CD14-positive monocyte (primary cell): ENCODE data around the gene RHOBTB3. TPM values are rescaled to one million over a fixed set of nuclear protein-coding genes. Genes with fewer than 3 reads are reported as not detected.
A peak's percentile ranks its signal among the peaks of the same experiment; 100 is the strongest.

Source experiments
- DNase-seq, 3 donors: peaks; one replicate each; pipeline ENCODE4 v3.0.0-alpha.2; 2011 to 2022
- H2AFZ ChIP-seq: 2 replicates; pipeline ENCODE4 v1.6.0; 2012; ENCODE audit warnings: mild to moderate bottlenecking, low read depth, low read length, inconsistent platforms; ENCODE audit not compliant: insufficient read depth, poor library complexity, severe bottlenecking
- H3K27ac ChIP-seq, 2 donors: 1 replicate in 1 of 2; 2 replicates in 1 of 2; pipeline ENCODE4 v1.5.1; 2012 to 2013; ENCODE audit warnings: low read length in 2 of 2, control low read depth in 1 of 2, inconsistent platforms in 1 of 2, low read depth in 1 of 2, mild to moderate bottlenecking in 1 of 2
- H3K27me3 ChIP-seq, 2 donors: one replicate each; pipeline versions ENCODE4 v1.6.0 to v1.6.1; 2011 to 2013; ENCODE audit warnings: low read length in 2 of 2; ENCODE audit not compliant: control insufficient read depth in 2 of 2, insufficient read depth in 2 of 2
- H3K36me3 ChIP-seq, 2 donors: replicated peaks in 1 of 2; 1 replicate in 1 of 2; 2 replicates in 1 of 2; pipeline versions ENCODE4 v1.5.1 to v1.6.1; 2012 to 2013; ENCODE audit warnings: low read length in 2 of 2, control low read depth in 1 of 2, inconsistent platforms in 1 of 2, mild to moderate bottlenecking in 1 of 2; ENCODE audit not compliant: insufficient read depth in 2 of 2, control insufficient read depth in 1 of 2
- H3K4me1 ChIP-seq, 2 donors: 1 replicate in 1 of 2; 2 replicates in 1 of 2; pipeline versions ENCODE4 v1.5.1 to v1.6.1; 2012 to 2013; ENCODE audit warnings: low read length in 2 of 2, control low read depth in 1 of 2, inconsistent platforms in 1 of 2, mild to moderate bottlenecking in 1 of 2, moderate library complexity in 1 of 2; ENCODE audit not compliant: insufficient read depth in 2 of 2, control insufficient read depth in 1 of 2
- H3K4me2 ChIP-seq: replicated peaks from 2 replicates; pipeline ENCODE3; 2012; ENCODE audit warnings: low read length, moderate library complexity, mild to moderate bottlenecking; ENCODE audit not compliant: poor library complexity, severe bottlenecking; ENCODE audit errors: extremely low read depth
- H3K4me3 ChIP-seq, 3 experiments: fragments of 200-600 bp in 1 of 3; sonication (generic) in 1 of 3; replicated peaks in 1 of 3; 1 replicate in 2 of 3; 2 replicates in 1 of 3; pipeline ENCODE4 v1.5.1; 2011 to 2013; ENCODE audit warnings: low read length in 3 of 3, mild to moderate bottlenecking in 3 of 3, control low read depth in 2 of 3, low read depth in 2 of 3, inconsistent platforms in 1 of 3, moderate library complexity in 1 of 3
- H3K79me2 ChIP-seq: 2 replicates; pipeline ENCODE4 v1.6.0; 2012; ENCODE audit warnings: mild to moderate bottlenecking, control low read depth, inconsistent platforms, low read length, moderate library complexity; ENCODE audit not compliant: insufficient read depth
- H3K9ac ChIP-seq: 2 replicates; pipeline ENCODE4 v1.6.0; 2017; ENCODE audit warnings: low read length, mild to moderate bottlenecking; ENCODE audit not compliant: insufficient read depth, poor library complexity, severe bottlenecking
- H3K9me3 ChIP-seq, 2 donors: replicated peaks in 1 of 2; 1 replicate in 1 of 2; 2 replicates in 1 of 2; pipeline versions ENCODE4 v1.5.1 to v1.6.1; 2012 to 2013; ENCODE audit warnings: low read length in 2 of 2, control low read depth in 1 of 2; ENCODE audit not compliant: control insufficient read depth in 1 of 2, insufficient read depth in 1 of 2
- H4K20me1 ChIP-seq: 2 replicates; pipeline ENCODE4 v1.6.0; 2012; ENCODE audit warnings: mild to moderate bottlenecking, low read length, control low read depth, moderate library complexity; ENCODE audit not compliant: insufficient read depth
- H3K27ac Mint-ChIP-seq, 7 donors: one replicate each; pipeline ENCODE4 v1.8.0; 2020; ENCODE audit warnings: mild to moderate bottlenecking in 7 of 7, mixed read lengths in 7 of 7, moderate library complexity in 6 of 7, inconsistent platforms in 2 of 7
- H3K27me3 Mint-ChIP-seq, 3 donors: one replicate each; pipeline ENCODE4 v1.8.0; 2021 to 2022; ENCODE audit warnings: low read depth in 3 of 3, mild to moderate bottlenecking in 3 of 3, mixed read lengths in 3 of 3, moderate library complexity in 3 of 3, inconsistent platforms in 1 of 3
- H3K36me3 Mint-ChIP-seq, 2 donors: one replicate each; pipeline ENCODE4 v1.8.0; 2020; ENCODE audit warnings: mixed read lengths in 2 of 2, inconsistent platforms in 1 of 2, mild to moderate bottlenecking in 1 of 2
- H3K4me1 Mint-ChIP-seq: one replicate; pipeline ENCODE4 v1.8.0; 2020; ENCODE audit warnings: mild to moderate bottlenecking, mixed read lengths
- H3K4me3 Mint-ChIP-seq, 2 donors: one replicate each; pipeline ENCODE4 v1.8.0; 2020; ENCODE audit warnings: mild to moderate bottlenecking in 2 of 2, mixed read lengths in 2 of 2, moderate library complexity in 1 of 2
- H3K9me3 Mint-ChIP-seq, 7 donors: one replicate each; pipeline ENCODE4 v1.8.0; 2020 to 2022; ENCODE audit warnings: mixed read lengths in 7 of 7, mild to moderate bottlenecking in 6 of 7, moderate library complexity in 6 of 7, inconsistent platforms in 2 of 7
- WGBS: methylation state at CpG from one replicate; pipeline ENCODE4 v1.1.5; 2013; ENCODE audit warnings: missing lambda C conversion rate; ENCODE audit not compliant: insufficient coverage; 5-methylcytosine and 5-hydroxymethylcytosine counted together
- intact Hi-C, 2 donors: fragments of 100-400 bp; cut with micrococcal nuclease; formaldehyde crosslinking; loops; one replicate each; pipeline versions ENCODE4 v1.15.0 to v1.15.1; 2023
- polyA plus RNA-seq, 3 donors: library from polyadenylated mRNA; depleted of rRNA in 1 of 3; unstranded in 2 of 3; stranded (reverse) in 1 of 3; fragments of 300-500 nt in 2 of 3; fragments of >200 nt in 1 of 3; fragmentation: Illumina TruSeq in 2 of 3; gene quantifications; 1 replicate in 2 of 3; 2 replicates in 1 of 3; pipeline ENCODE4 v1.2.3, GENCODE V29; 2012 to 2021
- TF ChIP-seq, protein P1 (sequence below): fragments of 200-600 bp; IDR thresholded peaks from one replicate; pipeline ENCODE4 v1.8.0; 2022; ENCODE audit warnings: antibody characterized with exemption, mild to moderate bottlenecking

The RHOBTB3 gene
- polyA plus RNA-seq, 3 donors, result 0.41 to 1.5 (median 0.63) TPM

- H3K27ac ChIP-seq, result peak overlapping the region in 1 of 2 donors; percentile 66
- peak; percentile 65 to 79 (median 78) for DNase-seq
- TF ChIP-seq, protein P1, sequence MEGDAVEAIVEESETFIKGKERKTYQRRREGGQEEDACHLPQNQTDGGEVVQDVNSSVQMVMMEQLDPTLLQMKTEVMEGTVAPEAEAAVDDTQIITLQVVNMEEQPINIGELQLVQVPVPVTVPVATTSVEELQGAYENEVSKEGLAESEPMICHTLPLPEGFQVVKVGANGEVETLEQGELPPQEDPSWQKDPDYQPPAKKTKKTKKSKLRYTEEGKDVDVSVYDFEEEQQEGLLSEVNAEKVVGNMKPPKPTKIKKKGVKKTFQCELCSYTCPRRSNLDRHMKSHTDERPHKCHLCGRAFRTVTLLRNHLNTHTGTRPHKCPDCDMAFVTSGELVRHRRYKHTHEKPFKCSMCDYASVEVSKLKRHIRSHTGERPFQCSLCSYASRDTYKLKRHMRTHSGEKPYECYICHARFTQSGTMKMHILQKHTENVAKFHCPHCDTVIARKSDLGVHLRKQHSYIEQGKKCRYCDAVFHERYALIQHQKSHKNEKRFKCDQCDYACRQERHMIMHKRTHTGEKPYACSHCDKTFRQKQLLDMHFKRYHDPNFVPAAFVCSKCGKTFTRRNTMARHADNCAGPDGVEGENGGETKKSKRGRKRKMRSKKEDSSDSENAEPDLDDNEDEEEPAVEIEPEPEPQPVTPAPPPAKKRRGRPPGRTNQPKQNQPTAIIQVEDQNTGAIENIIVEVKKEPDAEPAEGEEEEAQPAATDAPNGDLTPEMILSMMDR, result peak; percentile 96
- no peak overlapping the region for H3K9ac ChIP-seq
- peak overlapping the region in 1 of 3 experiments; percentile 58 for H3K4me3 ChIP-seq
- peak overlapping the region; percentile 22 to 88 (median 77) for H3K27ac Mint-ChIP-seq
- no peaks in the 10 kb centered on the region for H3K27me3 Mint-ChIP-seq
- no peaks in the 10 kb centered on the region for H3K79me2 ChIP-seq
- intact Hi-C loops, result loop anchor here (2.0 to 5.0 kb wide), 3 partner anchors 36 to 66 kb away; no protein-coding TSS in a partner anchor
- peak overlapping the region; percentile 55 to 77 for H3K4me3 Mint-ChIP-seq
- WGBS, result 78% methylated on average over 2 of the region's 4 CpGs
- peaks cover 30% of the 10 kb centered on the region for H3K4me1 Mint-ChIP-seq
- H2AFZ ChIP-seq, result peak overlapping the region; percentile 72
- H4K20me1 ChIP-seq, result no peaks in the 10 kb centered on the region
- H3K36me3 Mint-ChIP-seq, result peaks cover 0 to 14% of the 10 kb centered on the region in 2 donors
- H3K9me3 Mint-ChIP-seq, result no peaks in the 10 kb centered on the region
- H3K9me3 ChIP-seq, result no peaks in the 10 kb centered on the region
- no peaks in the 10 kb centered on the region for H3K27me3 ChIP-seq
- H3K4me1 ChIP-seq, result peaks cover 26 to 31% of the 10 kb centered on the region in 2 donors
- H3K4me2 ChIP-seq, result peak overlapping the region; percentile 69
- no peaks in the 10 kb centered on the region for H3K36me3 ChIP-seq
Observed at GRCh38 chr5:95781101-95781583, 50.0 kb downstream of the RHOBTB3 start.

DNA sequence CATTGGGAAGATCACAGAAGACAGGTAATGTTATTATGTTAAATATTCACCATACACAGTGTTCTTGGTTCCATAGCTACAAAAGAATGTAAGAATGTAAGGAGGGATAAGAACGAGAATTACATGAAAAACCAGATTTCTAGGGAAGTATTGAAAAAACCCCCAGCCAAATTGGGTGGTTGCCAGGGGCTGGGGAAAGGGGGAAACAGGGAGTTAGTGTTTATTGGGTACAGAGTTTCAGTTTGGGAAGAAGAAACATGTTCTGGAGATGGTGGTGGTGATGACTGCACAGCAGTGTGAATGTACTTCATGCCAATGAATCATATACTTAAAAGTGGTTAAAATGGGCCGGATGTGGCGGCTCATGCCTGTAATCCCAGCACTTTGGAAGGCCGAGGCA, 51.0 kb downstream of the RHOBTB3 start:
- peaks cover 0 to 16% of the 10 kb centered on the region in 2 donors for H3K36me3 Mint-ChIP-seq
- no peaks in the 10 kb centered on the region for H3K36me3 ChIP-seq
- H3K4me2 ChIP-seq, result no peak overlapping the region
- H3K9ac ChIP-seq, result no peak overlapping the region
- 100% methylated on average over 3 of the region's 4 CpGs for WGBS
- H3K27ac Mint-ChIP-seq, result peak overlapping the region in 1 of 7 donors; percentile 6
- H3K27me3 Mint-ChIP-seq, result no peaks in the 10 kb centered on the region
- no peak overlapping the region for H2AFZ ChIP-seq
- no peaks in the 10 kb centered on the region for H4K20me1 ChIP-seq
- H3K9me3 ChIP-seq, result no peaks in the 10 kb centered on the region
- intact Hi-C loops, result loop anchor here in 1 of 2 donors (5.0 kb wide), 1 partner anchor 35 kb away; no protein-coding TSS in a partner anchor
- no peak overlapping the region for H3K4me3 Mint-ChIP-seq
- no peaks in the 10 kb centered on the region for H3K27me3 ChIP-seq
- no peaks in the 10 kb centered on the region for H3K79me2 ChIP-seq
- TF ChIP-seq, protein P1, result no peak
- no peak overlapping the region for H3K27ac ChIP-seq
- H3K4me1 Mint-ChIP-seq, result peaks cover 30% of the 10 kb centered on the region
- peaks cover 26 to 31% of the 10 kb centered on the region in 2 donors for H3K4me1 ChIP-seq
- no peaks in the 10 kb centered on the region for H3K9me3 Mint-ChIP-seq
- no peak overlapping the region for H3K4me3 ChIP-seq
- no peak for DNase-seq
